Right lobe of liver (tissue), 6 donors: Measurements from ENCODE around the gene NOS3. TPM values are rescaled to one million over a fixed set of nuclear protein-coding genes. Genes with fewer than 3 reads are reported as not detected.

Experiments
- ATAC-seq, 4 donors: fragments of 200-7000 bp; cut with Tn5 transposase; one replicate each; pipeline ENCODE4 v1.9.1; 2020; ENCODE audit warnings: mild to moderate bottlenecking in 4 of 4, moderate library complexity in 4 of 4
- DNase-seq, 3 donors: peaks; one replicate each; pipeline ENCODE4 v3.0.0-alpha.2; 2020
- H3K27ac ChIP-seq, 3 donors: fragments of 200-600 bp; one replicate each; pipeline ENCODE4 v1.8.0; 2022
- H3K27me3 ChIP-seq, 2 donors: fragments of 200-600 bp; one replicate each; pipeline ENCODE4 v1.8.0; 2022
- H3K36me3 ChIP-seq, 4 donors: fragments of 200-600 bp; sonication (generic) in 1 of 4; one replicate each; pipeline versions ENCODE4 v1.5.1 to v1.8.0; 2017 to 2022; ENCODE audit warnings: control low read depth in 1 of 4
- H3K4me1 ChIP-seq, 4 donors: fragments of 200-600 bp; sonication (generic) in 1 of 4; one replicate each; pipeline versions ENCODE4 v1.5.1 to v1.8.0; 2017 to 2022; ENCODE audit warnings: control low read depth in 1 of 4
- H3K4me3 ChIP-seq, 3 donors: fragments of 200-600 bp; one replicate each; pipeline ENCODE4 v1.8.0; 2022
- H3K9me3 ChIP-seq, 4 donors: fragments of 200-600 bp; sonication (generic) in 1 of 4; one replicate each; pipeline versions ENCODE4 v1.5.1 to v1.8.0; 2017 to 2022; ENCODE audit warnings: control low read depth in 1 of 4
- POLR2A ChIP-seq: fragments of 450-650 bp; IDR thresholded peaks from one replicate; pipeline ENCODE4 v1.6.1; 2017; ENCODE audit warnings: antibody characterized with exemption, mild to moderate bottlenecking
- WGBS: methylation state at CpG from one replicate; pipeline ENCODE4 v1.1.6; 2018; ENCODE audit warnings: low coverage, low lambda C conversion rate; ENCODE audit not compliant: insufficient coverage; ENCODE audit errors: missing lambda C conversion rate; 5-methylcytosine and 5-hydroxymethylcytosine counted together
- intact Hi-C, 2 donors: fragments of 100-400 bp; cut with DNase I; formaldehyde crosslinking; loops; one replicate each; pipeline versions ENCODE4 v1.11.2 to v1.14.1; 2022
- total RNA-seq, 6 experiments: library from RNA; depleted of rRNA in 2 of 6; stranded (reverse); fragments of >200 nt in 2 of 6; fragmentation: NEBNext Ultra II Directional in 3 of 6; extraction: Animal tissue kit (Norgen Biotek cat#: 25700) in 3 of 6; gene quantifications; one replicate each; pipeline versions ENCODE4 v1.1.0 to v1.2.4, GENCODE V29; 2016 to 2023
- TF ChIP-seq, protein P1 (sequence below), 4 donors: fragments of 200-600 bp in 3 of 4; fragments of 450-650 bp in 1 of 4; IDR thresholded peaks; one replicate each; pipeline versions ENCODE4 v1.5.1 to v1.8.0; 2016 to 2022; ENCODE audit warnings: antibody characterized with exemption in 4 of 4, mild to moderate bottlenecking in 2 of 4
- donor health status: DM: no; HTN: yes; CAD: no.
- donor health status: DM: no; HTN: no; CAD: no.
- donor health status: DM: no; HTN: no; CAD: no.
- donor health status: DM: no; HTN: yes; CAD: no.
- donor health status: DM: no; HTN: yes; CAD: no.

NOS3 gene
- total RNA-seq, 6 experiments from 2014 or later, result 2.4 to 9.2 (median 5.0) TPM

GRCh38 chr7:150986556-150986955 is 4.3 kb upstream of the NOS3 start:
- no peak overlapping the region for H3K4me3 ChIP-seq
- DNase-seq, result peak in 2 of 3 donors; percentile 5 to 46
- WGBS, result no CpG with 5 or more reads among the region's 5 CpGs
- no peak for ATAC-seq
- no peaks in the 10 kb centered on the region for H3K36me3 ChIP-seq
- no peaks in the 10 kb centered on the region for H3K4me1 ChIP-seq
- H3K27ac ChIP-seq, result no peak overlapping the region
- no peaks in the 10 kb centered on the region for H3K27me3 ChIP-seq
- no peak for TF ChIP-seq POLR2A
- TF ChIP-seq, protein P1, sequence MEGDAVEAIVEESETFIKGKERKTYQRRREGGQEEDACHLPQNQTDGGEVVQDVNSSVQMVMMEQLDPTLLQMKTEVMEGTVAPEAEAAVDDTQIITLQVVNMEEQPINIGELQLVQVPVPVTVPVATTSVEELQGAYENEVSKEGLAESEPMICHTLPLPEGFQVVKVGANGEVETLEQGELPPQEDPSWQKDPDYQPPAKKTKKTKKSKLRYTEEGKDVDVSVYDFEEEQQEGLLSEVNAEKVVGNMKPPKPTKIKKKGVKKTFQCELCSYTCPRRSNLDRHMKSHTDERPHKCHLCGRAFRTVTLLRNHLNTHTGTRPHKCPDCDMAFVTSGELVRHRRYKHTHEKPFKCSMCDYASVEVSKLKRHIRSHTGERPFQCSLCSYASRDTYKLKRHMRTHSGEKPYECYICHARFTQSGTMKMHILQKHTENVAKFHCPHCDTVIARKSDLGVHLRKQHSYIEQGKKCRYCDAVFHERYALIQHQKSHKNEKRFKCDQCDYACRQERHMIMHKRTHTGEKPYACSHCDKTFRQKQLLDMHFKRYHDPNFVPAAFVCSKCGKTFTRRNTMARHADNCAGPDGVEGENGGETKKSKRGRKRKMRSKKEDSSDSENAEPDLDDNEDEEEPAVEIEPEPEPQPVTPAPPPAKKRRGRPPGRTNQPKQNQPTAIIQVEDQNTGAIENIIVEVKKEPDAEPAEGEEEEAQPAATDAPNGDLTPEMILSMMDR (IDR thresholded peaks at IDR 0.05), result no peak
- intact Hi-C loops, result loop anchor here in 1 of 2 donors (10.0 kb wide), 1 partner anchor 92 kb away; no protein-coding TSS in a partner anchor
- H3K9me3 ChIP-seq, result no peaks in the 10 kb centered on the region

- no peak overlapping the region for H3K4me3 ChIP-seq
- H3K4me1 ChIP-seq, result no peaks in the 10 kb centered on the region
- intact Hi-C loops, result loop anchor here in 1 of 2 donors (10.0 kb wide), 1 partner anchor 94 kb away; no protein-coding TSS in a partner anchor
- ATAC-seq (peak; percentile 64 to 68 (median 66)), DNase-seq (peak; percentile 65 to 72 (median 68))
- WGBS, result 28% methylated on average over 10 of the region's 31 CpGs
- H3K27me3 ChIP-seq, result no peaks in the 10 kb centered on the region
- TF ChIP-seq, protein P1 (IDR thresholded peaks at IDR 0.05), result peak; percentile 64 to 82 (median 80)
- no peak for TF ChIP-seq POLR2A
- H3K36me3 ChIP-seq, result no peaks in the 10 kb centered on the region
- peak overlapping the region in 2 of 3 donors; percentile 29 to 67 for H3K27ac ChIP-seq
- no peaks in the 10 kb centered on the region for H3K9me3 ChIP-seq
Observed at GRCh38 chr7:150988230-150989226, 2.3 kb upstream of the NOS3 start.

DNA sequence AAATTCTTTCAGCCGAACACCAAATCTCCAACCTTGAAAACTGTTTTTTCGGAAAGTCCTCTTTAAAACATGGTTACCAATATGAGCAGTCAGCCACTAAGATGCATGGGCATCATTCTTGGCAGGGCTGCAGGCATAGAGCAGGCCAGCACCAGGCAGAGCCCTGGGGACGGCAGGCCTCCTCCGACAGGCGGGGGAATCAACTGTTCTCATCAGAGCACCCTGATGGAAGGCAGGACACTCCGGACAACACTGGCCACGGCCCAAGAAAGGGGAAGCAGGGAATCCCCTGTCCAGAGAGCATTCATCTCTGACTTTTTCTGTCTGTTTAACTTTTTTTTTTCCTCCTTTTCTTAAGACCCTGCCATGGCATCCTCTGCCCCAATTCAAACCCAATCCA is 1.4 kb upstream of the NOS3 start:
- intact Hi-C loops, result loop anchor here in 1 of 2 donors (10.0 kb wide), 1 partner anchor 95 kb away; no protein-coding TSS in a partner anchor
- H3K27ac ChIP-seq, result peak overlapping the region in 1 of 3 donors; percentile 67
- 19% methylated on average over 3 of the region's 7 CpGs for WGBS
- no peak overlapping the region for H3K4me3 ChIP-seq
- DNase-seq (peak in 2 of 3 donors; percentile 23 to 41), ATAC-seq (no peak)
- no peaks in the 10 kb centered on the region for H3K27me3 ChIP-seq
- no peaks in the 10 kb centered on the region for H3K4me1 ChIP-seq
- no peaks in the 10 kb centered on the region for H3K36me3 ChIP-seq
- no peaks in the 10 kb centered on the region for H3K9me3 ChIP-seq
- TF ChIP-seq, protein P1 (IDR thresholded peaks at IDR 0.05), result no peak
- TF ChIP-seq POLR2A, result no peak

GRCh38 chr7:150992051-150992640 is 1.3 kb downstream of the NOS3 start:
- no peak for TF ChIP-seq POLR2A
- TF ChIP-seq, protein P1 (IDR thresholded peaks at IDR 0.05), result no peak
- DNase-seq (no peak), ATAC-seq (no peak)
- H3K27me3 ChIP-seq, result no peaks in the 10 kb centered on the region
- no peaks in the 10 kb centered on the region for H3K36me3 ChIP-seq
- WGBS, result 29% methylated on average over 4 of the region's 6 CpGs
- no peak overlapping the region for H3K27ac ChIP-seq
- no peaks in the 10 kb centered on the region for H3K4me1 ChIP-seq
- H3K4me3 ChIP-seq, result no peak overlapping the region
- intact Hi-C loops, result no loop called here
- H3K9me3 ChIP-seq, result no peaks in the 10 kb centered on the region
